GM18858 (cell line): ENCODE data around the gene RYK.
"Not testable (repeated sequence)": the region's sequence is repeated elsewhere in the genome, so short reads cannot be mapped to it uniquely, and the experiment has no call there.

Experiments
- ATAC-seq: cut with Tn5 transposase; IDR thresholded peaks from one replicate; pipeline ENCODE4 v1.9.1; 2021; ENCODE audit not compliant: unreplicated experiment

The RYK gene

GRCh38 chr3:134255404-134255803 lies 4.7 kb upstream of the RYK start:
- ATAC-seq, result no peak

GRCh38 chr3:134253475-134254226 lies 3.0 kb upstream of the RYK start:
- no peak for ATAC-seq

DNA sequence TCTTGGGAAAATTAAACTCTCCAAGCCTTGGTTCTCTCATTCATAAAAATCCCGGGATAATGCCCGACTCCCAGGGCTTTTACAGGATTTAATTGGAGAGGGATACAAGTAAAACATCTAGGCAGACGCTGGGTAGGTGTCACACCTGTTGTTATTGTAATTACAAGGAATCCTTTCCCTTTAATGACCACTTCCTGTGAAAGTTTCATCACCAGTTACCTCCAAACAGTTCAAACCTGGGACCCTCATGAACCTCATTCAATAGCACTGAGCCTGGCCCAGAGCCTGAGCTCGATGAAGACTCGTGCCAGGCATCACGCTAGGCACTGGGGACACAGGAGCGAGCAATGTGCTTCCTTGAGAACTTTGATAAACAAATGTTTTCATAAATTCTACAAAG lies 2.1 kb upstream of the RYK start:
- ATAC-seq, result no peak

DNA sequence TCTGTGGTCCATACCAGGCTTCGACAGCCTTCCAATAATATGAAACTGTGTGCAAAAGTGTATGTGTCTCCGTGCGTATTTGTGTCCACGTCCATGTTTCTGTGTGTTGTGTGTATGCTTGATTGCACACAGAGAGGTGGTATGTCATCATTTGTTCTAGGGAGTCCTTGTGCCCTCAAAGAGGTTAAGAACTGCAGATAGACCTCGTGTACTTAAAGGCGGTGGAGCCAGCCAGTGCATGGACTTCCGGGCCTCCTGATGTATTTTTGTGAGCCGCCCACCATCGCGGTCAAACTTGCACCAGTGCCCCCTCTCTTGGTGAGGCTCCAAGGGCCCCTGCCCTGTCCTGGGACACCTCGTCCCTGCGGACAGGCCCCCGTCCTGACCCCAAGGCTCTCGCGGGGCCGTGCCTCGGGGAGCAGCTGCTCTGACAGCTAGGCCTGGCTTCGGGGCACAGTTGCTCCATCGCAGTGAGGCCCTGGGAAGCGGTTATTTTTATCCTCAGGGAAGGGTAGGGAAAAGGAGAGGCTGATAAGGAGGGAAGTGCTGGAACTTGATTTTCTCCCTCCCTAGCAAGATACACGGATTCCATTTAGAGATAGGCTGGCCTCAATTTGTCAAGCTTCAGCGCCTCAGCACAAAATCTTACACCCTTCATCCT lies 1.2 kb upstream of the RYK start:
- no peak for ATAC-seq

DNA sequence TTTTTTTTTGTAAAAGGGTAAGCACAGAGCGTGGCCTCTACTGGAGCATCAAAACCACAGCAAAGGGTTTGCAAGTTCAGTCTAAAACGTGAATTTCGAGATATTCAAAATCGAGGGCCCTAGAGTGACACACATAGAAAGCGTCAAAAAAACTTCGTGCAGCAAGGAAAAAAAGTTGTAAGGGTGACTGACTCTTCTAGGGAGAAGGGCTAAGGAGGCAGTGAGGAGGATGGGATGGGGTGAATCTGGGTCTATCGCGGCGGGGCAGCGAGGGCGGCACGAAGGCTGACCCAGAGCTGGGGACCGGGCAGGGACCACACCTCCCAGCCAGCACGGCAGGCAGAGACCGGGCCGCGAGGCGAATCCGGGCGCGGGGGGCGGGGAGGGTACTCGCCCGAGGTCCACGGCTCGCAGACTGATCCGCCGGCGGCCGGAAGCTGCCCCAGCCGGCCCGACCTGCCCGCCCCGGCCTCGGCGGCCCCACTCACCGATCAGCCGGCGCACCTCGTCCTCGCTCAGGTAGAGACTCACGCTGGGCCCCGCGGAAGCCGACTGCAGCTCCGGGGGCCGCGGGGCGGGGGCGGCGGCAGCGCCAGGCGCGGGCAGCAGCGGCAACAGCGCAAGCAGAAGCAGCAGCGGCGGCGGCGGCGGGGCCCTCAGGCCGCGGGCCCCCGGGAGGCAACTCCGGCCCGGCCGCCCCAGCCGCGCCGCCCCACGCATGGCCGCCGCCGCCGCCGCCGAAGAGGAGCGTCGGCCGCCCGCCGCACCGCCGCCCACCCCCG lies 533 bp downstream of the RYK start:
- ATAC-seq, result peak; percentile 25

DNA sequence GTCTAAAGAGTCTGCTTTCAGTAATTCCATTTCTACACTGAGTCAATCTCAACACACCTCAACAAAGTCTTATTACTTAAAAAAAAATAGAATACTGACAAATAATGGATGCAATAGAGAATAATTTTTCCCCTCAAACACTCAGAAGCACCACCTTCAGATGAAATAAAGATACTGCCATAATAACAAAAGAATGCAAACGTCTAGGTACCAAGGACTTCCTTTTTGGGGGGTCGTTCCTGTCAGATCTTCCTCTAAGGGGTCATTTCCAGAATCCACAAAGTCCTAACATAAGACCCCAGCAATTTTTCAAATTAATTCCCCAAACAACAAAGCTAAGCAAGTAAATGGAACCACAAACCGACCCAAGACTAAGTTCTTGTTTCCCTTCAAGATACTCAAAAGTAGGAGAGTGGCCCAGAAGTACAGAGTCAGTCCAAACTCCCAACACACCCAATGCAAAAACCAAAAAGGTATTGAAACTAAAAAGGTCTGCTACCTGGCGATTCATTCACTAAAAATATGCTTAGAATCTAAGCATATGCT lies 1.3 kb downstream of the RYK start:
- peak; percentile 2 for ATAC-seq

DNA sequence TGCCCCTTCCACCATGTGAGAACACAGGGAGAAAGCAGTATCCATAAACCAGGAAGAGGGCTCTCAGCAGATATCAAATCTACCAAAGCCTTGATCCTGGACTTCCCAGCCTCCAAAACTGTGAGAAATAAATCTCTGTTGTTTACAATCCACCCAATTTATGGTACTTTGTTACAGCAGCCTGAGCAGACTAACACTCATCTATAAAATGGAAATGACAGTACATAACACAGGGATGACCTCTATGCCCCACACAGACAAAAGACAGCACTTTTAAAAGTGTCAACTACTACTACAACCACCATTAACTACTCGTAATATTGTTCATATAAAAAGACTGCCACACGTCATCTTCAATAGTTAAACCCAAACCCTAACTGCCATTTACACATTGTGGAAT lies 5.7 kb downstream of the RYK start:
- ATAC-seq, result no peak

DNA sequence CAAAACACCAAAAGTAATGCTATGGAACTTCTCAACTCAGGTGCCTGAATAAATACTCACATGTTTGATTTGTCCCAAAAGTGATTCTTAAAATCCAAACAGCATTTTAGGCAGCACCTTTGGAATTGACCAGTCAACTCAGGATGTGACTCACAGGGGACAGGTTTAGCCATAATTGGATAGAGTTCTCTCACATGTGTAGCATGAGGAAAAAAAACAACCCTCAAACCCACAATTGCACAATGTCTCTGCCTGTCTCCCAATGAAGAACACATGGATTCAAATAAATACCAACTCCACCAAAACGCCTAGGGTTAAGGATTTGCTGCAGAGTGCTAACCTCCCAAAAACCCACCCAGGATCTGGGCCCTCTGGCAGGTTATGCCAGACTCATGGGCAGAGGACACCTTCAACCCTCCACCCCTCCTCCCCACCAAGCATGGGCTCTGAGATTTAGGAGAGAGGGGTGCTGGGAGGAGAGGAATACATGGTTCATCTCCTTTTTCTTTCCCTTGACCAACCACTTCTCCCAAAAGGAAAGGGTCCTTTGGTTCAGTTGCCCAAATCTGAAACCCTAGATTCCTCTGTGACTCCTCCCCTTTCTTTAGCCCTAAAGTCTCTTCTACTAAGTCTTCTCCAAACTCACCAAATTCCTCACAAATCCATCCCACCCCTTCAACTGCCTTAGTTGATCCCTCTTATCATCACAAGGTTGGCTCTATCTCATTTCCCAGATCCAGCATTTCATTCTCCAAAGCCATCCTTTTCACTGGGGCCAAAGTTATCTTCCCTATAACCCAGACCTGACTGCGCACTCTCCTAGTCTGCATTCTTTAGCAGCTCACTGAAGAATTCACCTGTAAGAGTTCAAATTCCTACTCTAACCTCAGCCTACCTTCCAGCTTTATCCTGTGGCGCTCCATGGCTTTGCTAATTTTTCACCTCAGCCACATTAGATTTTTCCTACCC lies 7.7 kb downstream of the RYK start:
- no peak for ATAC-seq

DNA sequence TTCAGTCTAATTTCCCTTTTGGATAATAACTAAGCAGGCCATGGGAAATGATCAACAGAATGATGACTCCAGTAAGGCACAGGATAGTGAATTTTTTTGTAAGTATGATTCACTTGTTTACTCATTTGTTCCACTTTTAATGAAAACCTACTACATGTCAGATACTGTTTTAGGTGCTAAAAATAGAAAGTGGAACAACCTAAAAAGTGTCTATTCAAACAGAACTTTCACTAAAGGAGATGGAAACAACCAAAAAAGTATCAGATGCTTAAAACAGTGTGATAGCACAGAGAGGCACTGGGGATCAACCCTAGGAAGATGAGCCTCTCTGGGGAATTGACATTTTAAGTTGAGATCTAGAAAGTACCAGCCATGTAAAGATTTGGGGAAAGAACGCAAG lies 11.1 kb downstream of the RYK start:
- peak; percentile 59 for ATAC-seq

DNA sequence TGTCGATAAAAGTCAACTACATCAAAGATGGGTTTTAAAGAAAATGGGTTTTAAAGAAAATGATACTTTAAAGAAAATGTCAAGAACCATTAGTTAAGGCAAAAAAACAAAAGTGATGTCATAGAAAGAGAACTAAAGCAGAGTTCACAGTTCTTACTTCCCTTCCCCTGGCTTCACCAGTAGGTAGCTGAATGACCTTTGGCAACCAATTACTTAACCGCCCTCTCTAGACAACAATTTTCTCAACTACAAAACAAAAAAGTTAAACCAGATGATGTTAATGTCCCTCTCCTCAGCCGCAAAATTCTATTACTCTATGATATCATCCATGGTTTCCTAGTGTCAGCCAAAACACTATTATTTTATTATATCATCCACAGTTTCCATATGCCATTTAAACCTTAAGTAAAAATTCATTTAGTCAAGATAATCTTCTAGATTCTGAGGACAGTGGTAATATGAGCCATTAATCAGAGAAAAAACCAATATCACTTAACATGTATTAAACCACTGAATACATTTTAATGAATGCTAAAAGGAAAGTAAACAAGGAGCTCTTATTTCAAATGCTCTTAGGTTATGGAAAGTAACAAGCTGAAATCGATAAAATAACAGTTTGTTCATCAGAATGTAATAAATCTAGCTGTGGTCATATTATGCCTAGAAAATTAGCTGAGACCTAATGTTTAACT lies 13.1 kb downstream of the RYK start:
- ATAC-seq, result no peak

GRCh38 chr3:134236505-134237170 lies 14.0 kb downstream of the RYK start:
- peak; percentile 50 for ATAC-seq

GRCh38 chr3:134235577-134236076 lies 15.0 kb downstream of the RYK start:
- no peak for ATAC-seq

DNA sequence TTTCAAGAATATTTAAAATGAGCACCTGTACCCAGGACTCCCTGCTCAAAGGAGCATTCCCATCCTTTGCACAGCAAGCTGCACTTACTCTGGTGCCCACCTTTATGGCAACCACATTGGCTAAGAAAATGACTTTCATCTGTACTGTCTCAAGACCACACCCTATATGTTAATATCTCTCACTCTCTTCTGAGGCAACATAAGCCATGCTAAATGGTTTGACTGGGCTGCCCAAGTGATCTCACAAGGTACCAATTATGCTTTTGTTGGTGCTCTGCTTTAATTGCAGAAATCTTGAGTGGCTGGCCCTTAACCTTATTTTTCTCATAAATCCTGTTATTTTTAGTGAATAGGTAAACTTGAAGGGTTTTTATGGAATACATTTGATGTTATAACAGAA lies 17.7 kb downstream of the RYK start:
- no peak for ATAC-seq

- ATAC-seq, result peak; percentile 43
Observed at GRCh38 chr3:134232151-134232550, 18.5 kb downstream of the RYK start.

DNA sequence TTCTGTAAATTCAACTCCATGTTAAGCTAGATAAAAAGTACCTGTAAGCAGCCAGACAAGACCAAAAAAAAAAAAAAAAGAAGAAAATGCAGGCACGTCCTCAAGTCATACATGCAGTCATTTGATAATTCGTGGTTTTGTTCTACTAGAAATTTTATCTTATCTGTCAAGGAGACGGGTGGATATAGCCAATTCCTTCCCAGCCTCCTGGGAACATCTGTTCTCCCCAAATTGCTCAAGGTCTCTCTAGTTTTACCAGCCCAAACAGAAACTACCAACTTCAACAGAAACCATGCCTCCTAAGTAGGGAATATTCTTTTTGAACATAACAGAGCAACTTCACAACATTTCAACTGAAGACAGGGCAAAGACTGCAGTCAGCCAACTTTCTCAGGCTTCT lies 19.5 kb downstream of the RYK start:
- ATAC-seq, result no peak

- no peak for ATAC-seq
Observed at GRCh38 chr3:134229038-134229437, 21.6 kb downstream of the RYK start.

DNA sequence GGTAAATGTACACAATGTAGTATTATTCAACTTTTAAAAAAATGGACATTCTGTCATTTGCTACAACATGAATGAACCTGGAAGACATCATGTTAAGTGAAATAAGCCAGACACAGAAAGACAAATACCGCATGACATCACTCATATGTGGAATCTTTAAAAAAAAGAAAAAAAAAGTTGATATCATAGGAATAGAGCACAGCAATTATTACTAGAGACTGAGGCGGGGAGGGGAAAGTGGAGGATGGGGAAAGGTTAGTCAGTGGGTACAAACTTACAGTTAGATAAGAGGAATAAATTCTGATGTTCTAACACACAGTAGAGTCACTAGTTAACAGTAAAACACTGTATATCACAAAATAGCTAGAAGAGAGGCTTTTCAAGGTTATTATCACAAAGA lies 22.2 kb downstream of the RYK start:
- no peak for ATAC-seq

GRCh38 chr3:134228035-134228434 lies 22.6 kb downstream of the RYK start:
- no peak for ATAC-seq

- ATAC-seq, result not testable (repeated sequence)
Observed at GRCh38 chr3:134224796-134225156, 25.9 kb downstream of the RYK start.
